Endothelial cell of umbilical vein (primary cell): ENCODE data around the gene SH3PXD2B. TPM values are rescaled to one million over a fixed set of nuclear protein-coding genes. Genes with fewer than 3 reads are reported as not detected.
A peak's percentile ranks its signal among the peaks of the same experiment; 100 is the strongest.

Source experiments
- BruUV-seq: library from RNA; stranded (reverse); fragments of 400-500 nt; replicated peaks from 2 replicates; lab custom pipeline; 2021; lab: Mats Ljungman, UMichigan
- CTCF ChIA-PET: fragments of 300-600, 350-600 bp; sonication (Branson Sonifier 250); formaldehyde crosslinking; loops from one replicate; lab custom pipeline; 2021; ENCODE audit warnings: antibody characterized with exemption, inconsistent platforms; lab: Charles Lee
- POLR2A ChIA-PET: fragments of 300-600, 350-600 bp; sonication (Branson Sonifier 250); formaldehyde crosslinking; loops from one replicate; lab custom pipeline; 2021; ENCODE audit warnings: antibody characterized with exemption, inconsistent platforms; lab: Charles Lee
- DNase-seq: peaks from one replicate; pipeline ENCODE4 v3.0.0-alpha.2; 2011; ENCODE audit warnings: low read depth, low spot score
- FAIRE-seq: peaks from 2 replicates; lab custom pipeline; 2011; peaks lifted over from hg19 to GRCh38; lab: Jason Lieb, UNC
- H2AFZ ChIP-seq: 2 replicates; pipeline ENCODE4 v1.6.0; 2012; ENCODE audit warnings: low read depth, low read length, control low read depth, inconsistent platforms
- H3K27ac ChIP-seq: 2 replicates; pipeline ENCODE4 v1.5.1; 2011; ENCODE audit warnings: low read depth, mild to moderate bottlenecking, control low read depth, low read length, moderate library complexity; ENCODE audit not compliant: insufficient read depth
- H3K27me3 ChIP-seq, 2 experiments: 2 replicates each; pipeline versions ENCODE4 v1.6.0 to v1.6.1; 2011; ENCODE audit warnings: low read length in 2 of 2, mixed read lengths in 1 of 2; ENCODE audit not compliant: control insufficient read depth in 2 of 2, insufficient read depth in 2 of 2
- H3K36me3 ChIP-seq, 2 experiments: 2 replicates in 1 of 2; 3 replicates in 1 of 2; pipeline ENCODE4 v1.5.1; 2011; ENCODE audit warnings: low read length in 2 of 2, mild to moderate bottlenecking in 1 of 2, moderate library complexity in 1 of 2; ENCODE audit not compliant: control insufficient read depth in 2 of 2, insufficient read depth in 2 of 2; ENCODE audit errors: extremely low read depth in 1 of 2
- H3K4me1 ChIP-seq: 3 replicates; pipeline ENCODE4 v1.5.1; 2011; ENCODE audit warnings: mild to moderate bottlenecking, low read length; ENCODE audit not compliant: control insufficient read depth, insufficient read depth; ENCODE audit errors: extremely low read depth
- H3K4me2 ChIP-seq: 2 replicates; pipeline ENCODE4 v1.6.1; 2011; ENCODE audit warnings: low read length, control low read depth, mixed read lengths; ENCODE audit not compliant: insufficient read depth
- H3K4me3 ChIP-seq, 3 experiments: fragments of 200-600 bp in 1 of 3; sonication (generic), shearing (Covaris generic) in 1 of 3; replicated peaks in 1 of 3; 2 replicates each; pipeline ENCODE4 v1.5.1; 2011 to 2016; ENCODE audit warnings: control low read depth in 3 of 3, low read length in 3 of 3, mild to moderate bottlenecking in 2 of 3, inconsistent platforms in 1 of 3, low read depth in 1 of 3, moderate library complexity in 1 of 3; ENCODE audit not compliant: insufficient read depth in 1 of 3
- H3K79me2 ChIP-seq: 2 replicates; pipeline ENCODE4 v1.6.0; 2012; ENCODE audit warnings: low read length, inconsistent platforms; ENCODE audit not compliant: control insufficient read depth, insufficient read depth
- H3K9ac ChIP-seq: replicated peaks from 2 replicates; pipeline ENCODE3; 2011; ENCODE audit warnings: low read length, control low read depth; ENCODE audit not compliant: insufficient read depth; ENCODE audit errors: extremely low read depth
- H3K9me1 ChIP-seq: replicated peaks from 3 replicates; pipeline ENCODE4 v1.6.0; 2011; ENCODE audit warnings: mild to moderate bottlenecking, low read length; ENCODE audit not compliant: control insufficient read depth, insufficient read depth; ENCODE audit errors: extremely low read depth
- H3K9me3 ChIP-seq: replicated peaks from 2 replicates; pipeline ENCODE4 v1.5.1; 2012; ENCODE audit warnings: low read length, inconsistent platforms; ENCODE audit not compliant: control insufficient read depth, insufficient read depth
- H4K20me1 ChIP-seq: replicated peaks from 2 replicates; pipeline ENCODE3; 2011; ENCODE audit warnings: mild to moderate bottlenecking, low read length; ENCODE audit not compliant: control insufficient read depth, insufficient read depth; ENCODE audit errors: extremely low read depth
- FOS ChIP-seq: IDR thresholded peaks from 2 replicates; pipeline ENCODE4 v1.6.1; 2011; ENCODE audit warnings: mild to moderate bottlenecking, low read length, moderate library complexity, borderline replicate concordance; ENCODE audit not compliant: insufficient read depth
- GATA2 ChIP-seq: IDR thresholded peaks from 2 replicates; pipeline ENCODE4 v1.7.0; 2011; ENCODE audit warnings: low read depth, mild to moderate bottlenecking, moderate library complexity, mixed read lengths, low read length; ENCODE audit not compliant: insufficient read length, insufficient read depth
- JUN ChIP-seq: IDR thresholded peaks from 2 replicates; pipeline ENCODE4 v1.6.1; 2011; ENCODE audit warnings: borderline replicate concordance, low read depth; ENCODE audit not compliant: insufficient read length, insufficient read depth
- POLR2A ChIP-seq: IDR thresholded peaks from 2 replicates; pipeline ENCODE4 v1.6.1; 2012; ENCODE audit warnings: low read depth, mild to moderate bottlenecking, control low read depth, low read length
- POLR2AphosphoS5 ChIP-seq: IDR thresholded peaks from 2 replicates; pipeline ENCODE4 v1.6.1; 2012; ENCODE audit warnings: low read depth, mild to moderate bottlenecking, control low read depth, low read length, moderate library complexity; ENCODE audit not compliant: insufficient read depth
- dilution Hi-C: fragments of 300-500 bp; cut with MboI; formaldehyde crosslinking; loops from one replicate; pipeline ENCODE4 v1.15.0; 2019; ENCODE audit warnings: low sequenced_read_pairs; ENCODE audit not compliant: extremely low pct_ligation_motif_present
- intact Hi-C: fragments of 100-400 bp; cut with micrococcal nuclease; formaldehyde crosslinking; loops from one replicate; pipeline ENCODE4 v1.10.0; 2022
- polyA plus RNA-seq, 4 experiments: library from polyadenylated mRNA; depleted of rRNA in 3 of 4; stranded (reverse) in 3 of 4; unstranded in 1 of 4; fragments of >200 nt; gene quantifications; 2 replicates each; pipeline versions ENCODE4 v1.2.1 to v1.2.3, GENCODE V29; 2011 to 2012; ENCODE audit warnings: missing spikeins in 1 of 4
- total RNA-seq: library from RNA; stranded (reverse); gene quantifications from 2 replicates; pipeline ENCODE4 v1.2.3, GENCODE V29; 2021

SH3PXD2B gene
- total and polyA plus RNA-seq, 2 donors (not counting 3 experiments of a cell fraction or from before 2014, with no cell fraction given): 23.5 to 66.3 TPM

- Histone ChIP-seq H3K9me1 (no peaks in the 10 kb centered on the region), H3K27me3 (no peaks in the 10 kb centered on the region), H3K27ac (peak overlapping the region; percentile 87), H3K36me3 (no peaks in the 10 kb centered on the region), H3K79me2 (peaks cover 92% of the 10 kb centered on the region), H3K9me3 (no peaks in the 10 kb centered on the region), H3K4me1 (peaks cover 46% of the 10 kb centered on the region), H3K4me2 (no peak overlapping the region), H3K4me3 (no peak overlapping the region), H4K20me1 (peaks cover 13% of the 10 kb centered on the region), H2AFZ (no peak overlapping the region), H3K9ac (no peak overlapping the region)
- CTCF ChIA-PET: interaction anchor here (1.9 to 2.4 kb wide), 3 partner anchors 7 to 17 kb away, joined by 5 to 16 read pairs (median 9); no protein-coding TSS in a partner anchor
- TF ChIP-seq JUN: no peak
- no peak for TF ChIP-seq GATA2
- TF ChIP-seq POLR2AphosphoS5: no peak
- TF ChIP-seq POLR2A: no peak
- POLR2A ChIA-PET: no interaction called here
- DNase-seq: no peak
- BruUV-seq: no TSS peak
- no peak for FAIRE-seq
- intact Hi-C loops: loop anchor here (2.0 to 5.0 kb wide), 2 partner anchors 47 to 514 kb away; partner anchors contain the start of gene RPL26L1
- dilution Hi-C loops: no loop called here
Measured at GRCh38 chr5:172444626-172445365, 9.5 kb downstream of the SH3PXD2B start.

- TF ChIP-seq POLR2A (no peak), FOS (no peak), GATA2 (peak; percentile 18)
- no peak overlapping the region for H3K4me3 ChIP-seq
- no peaks in the 10 kb centered on the region for H3K9me3 ChIP-seq
- peak overlapping the region; percentile 42 for H3K9ac ChIP-seq
- FAIRE-seq (no peak), DNase-seq (peak; percentile 30)
- H3K79me2 ChIP-seq: peaks cover 91% of the 10 kb centered on the region
- peaks cover 46% of the 10 kb centered on the region for H3K4me1 ChIP-seq
- no peaks in the 10 kb centered on the region for H3K36me3 ChIP-seq
- intact Hi-C loops (loop anchor here (2.0 to 5.0 kb wide), 2 partner anchors 47 to 515 kb away; partner anchors contain the start of gene RPL26L1), dilution Hi-C loops (no loop called here)
- CTCF ChIA-PET: interaction anchor here (1.0 to 2.4 kb wide), 4 partner anchors 8 to 17 kb away, joined by 3 to 16 read pairs (median 4); partner anchors contain the start of gene SH3PXD2B
- H3K27ac ChIP-seq: peak overlapping the region; percentile 87
- no peak overlapping the region for H2AFZ ChIP-seq
- peaks cover 13% of the 10 kb centered on the region for H4K20me1 ChIP-seq
- POLR2A ChIA-PET: interaction anchor here (0.9 kb wide), 1 partner anchor 161 kb away, joined by 3 read pairs; no protein-coding TSS in a partner anchor
- H3K4me2 ChIP-seq: peak overlapping the region; percentile 51
- no TSS peak for BruUV-seq
- no peaks in the 10 kb centered on the region for H3K9me1 ChIP-seq
- no peaks in the 10 kb centered on the region for H3K27me3 ChIP-seq
Measured at GRCh38 chr5:172444110-172444510, 10.2 kb downstream of the SH3PXD2B start.
